HG03139 (cell line): Measurements from ENCODE around the gene GJA9.

ENCODE experiments used
- ATAC-seq: cut with Tn5 transposase; IDR thresholded peaks from one replicate; pipeline ENCODE4 v1.9.1; 2021; ENCODE audit not compliant: unreplicated experiment

Gene GJA9

DNA sequence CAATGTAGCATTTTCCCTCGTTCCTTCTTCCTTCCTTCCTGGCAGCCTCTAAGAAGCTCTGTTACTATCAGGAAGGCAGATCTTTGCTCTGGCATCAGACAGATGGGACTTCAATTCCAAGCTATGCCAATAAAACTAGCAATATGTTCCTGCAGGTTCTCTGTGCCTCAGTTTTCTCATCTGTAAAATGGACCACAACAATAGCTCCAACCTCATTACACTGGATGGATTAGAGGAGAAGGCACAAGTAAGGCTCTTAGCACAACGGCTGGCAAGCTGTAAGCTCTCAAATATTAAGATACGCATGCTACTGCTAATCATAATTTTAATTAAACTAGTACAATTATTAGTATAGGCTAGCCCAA, 49.0 kb downstream of the GJA9 start:
- no peak for ATAC-seq

- no peak for ATAC-seq
Observed at GRCh38 chr1:38831731-38832369, 49.5 kb downstream of the GJA9 start.

GRCh38 chr1:38829368-38829767, 52.0 kb downstream of the GJA9 start:
- ATAC-seq, result no peak

- no peak for ATAC-seq
Observed at GRCh38 chr1:38827318-38827717, 54.1 kb downstream of the GJA9 start.

GRCh38 chr1:38826886-38827285, 54.5 kb downstream of the GJA9 start:
- ATAC-seq, result no peak

DNA sequence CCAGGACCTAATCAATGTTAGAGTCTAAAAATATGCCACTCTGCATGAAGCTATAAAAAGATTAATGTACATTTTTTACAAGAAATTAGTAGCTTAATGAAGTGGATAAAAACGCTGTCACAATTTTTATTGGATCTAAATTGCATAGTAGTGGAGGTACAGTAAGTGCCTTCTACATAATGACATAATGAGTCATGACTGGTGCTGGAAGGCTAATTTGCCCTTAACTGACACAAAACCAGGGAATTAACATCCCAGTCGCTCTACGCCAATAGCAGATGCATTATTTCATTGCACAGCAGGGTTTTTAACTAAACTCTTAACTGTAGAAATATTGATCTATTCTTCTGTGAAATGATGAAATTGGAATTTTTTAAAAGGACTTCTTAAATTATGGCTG, 55.1 kb downstream of the GJA9 start:
- ATAC-seq, result no peak
